GM12872 (cell line): ENCODE results near the gene ANKDD1B.

ENCODE experiments used
- TF ChIP-seq, protein P1 (sequence below): IDR thresholded peaks from 3 replicates; pipeline ENCODE4 v1.5.1; 2011; ENCODE audit warnings: low read depth, mild to moderate bottlenecking, low read length, moderate library complexity; ENCODE audit not compliant: insufficient read depth

The ANKDD1B gene

GRCh38 chr5:75706016-75706415, 94.8 kb downstream of the ANKDD1B start:
- TF ChIP-seq, protein P1, sequence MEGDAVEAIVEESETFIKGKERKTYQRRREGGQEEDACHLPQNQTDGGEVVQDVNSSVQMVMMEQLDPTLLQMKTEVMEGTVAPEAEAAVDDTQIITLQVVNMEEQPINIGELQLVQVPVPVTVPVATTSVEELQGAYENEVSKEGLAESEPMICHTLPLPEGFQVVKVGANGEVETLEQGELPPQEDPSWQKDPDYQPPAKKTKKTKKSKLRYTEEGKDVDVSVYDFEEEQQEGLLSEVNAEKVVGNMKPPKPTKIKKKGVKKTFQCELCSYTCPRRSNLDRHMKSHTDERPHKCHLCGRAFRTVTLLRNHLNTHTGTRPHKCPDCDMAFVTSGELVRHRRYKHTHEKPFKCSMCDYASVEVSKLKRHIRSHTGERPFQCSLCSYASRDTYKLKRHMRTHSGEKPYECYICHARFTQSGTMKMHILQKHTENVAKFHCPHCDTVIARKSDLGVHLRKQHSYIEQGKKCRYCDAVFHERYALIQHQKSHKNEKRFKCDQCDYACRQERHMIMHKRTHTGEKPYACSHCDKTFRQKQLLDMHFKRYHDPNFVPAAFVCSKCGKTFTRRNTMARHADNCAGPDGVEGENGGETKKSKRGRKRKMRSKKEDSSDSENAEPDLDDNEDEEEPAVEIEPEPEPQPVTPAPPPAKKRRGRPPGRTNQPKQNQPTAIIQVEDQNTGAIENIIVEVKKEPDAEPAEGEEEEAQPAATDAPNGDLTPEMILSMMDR = no peak

DNA sequence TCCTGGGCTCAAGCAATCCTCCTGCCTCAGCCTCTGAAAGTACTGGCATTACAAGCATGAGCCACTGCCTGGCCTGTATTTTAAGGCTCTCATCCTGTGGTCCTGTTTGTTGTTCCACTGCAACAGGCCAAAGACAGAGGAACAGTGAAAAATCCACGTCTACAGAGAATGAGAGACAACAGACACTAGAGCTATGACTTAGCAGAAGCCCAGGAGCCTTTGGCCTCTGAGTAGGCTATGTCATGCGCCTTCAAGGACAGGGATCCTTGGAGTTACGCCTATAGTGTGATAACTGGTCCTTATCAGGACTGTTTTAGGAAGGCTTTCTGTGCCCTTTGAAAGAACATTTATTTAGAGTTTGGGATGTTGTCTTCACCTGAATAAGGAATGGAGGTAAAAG, 95.5 kb downstream of the ANKDD1B start:
- TF ChIP-seq, protein P1 = no peak

DNA sequence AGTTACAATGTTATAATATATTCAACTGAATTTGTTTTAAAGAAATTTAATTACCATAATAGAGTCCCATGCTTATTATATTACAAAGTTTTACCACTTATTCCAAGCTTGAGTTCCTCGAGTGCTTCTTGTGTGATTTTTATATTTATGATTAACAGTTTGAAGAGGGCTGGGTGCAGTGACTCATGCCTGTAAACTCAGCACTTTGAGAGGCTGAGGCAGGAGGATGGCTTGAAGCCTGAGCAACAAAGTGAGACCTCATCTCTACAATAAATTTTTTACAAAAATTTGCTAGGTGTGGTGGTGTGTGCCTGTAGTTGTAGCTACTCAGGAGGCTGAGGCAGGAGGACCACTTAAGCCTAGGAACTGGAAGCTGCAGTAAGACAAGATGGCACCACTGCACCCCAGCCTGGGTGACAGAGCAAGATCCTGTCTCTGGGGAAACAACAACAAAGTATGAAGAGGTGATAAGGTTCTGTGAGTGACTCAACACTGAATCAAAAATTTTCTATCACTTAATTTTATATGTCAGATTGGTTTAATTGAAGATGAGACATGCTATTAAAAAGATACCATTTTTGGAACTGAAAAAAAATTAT, 96.8 kb downstream of the ANKDD1B start:
- TF ChIP-seq, protein P1 = no peak

DNA sequence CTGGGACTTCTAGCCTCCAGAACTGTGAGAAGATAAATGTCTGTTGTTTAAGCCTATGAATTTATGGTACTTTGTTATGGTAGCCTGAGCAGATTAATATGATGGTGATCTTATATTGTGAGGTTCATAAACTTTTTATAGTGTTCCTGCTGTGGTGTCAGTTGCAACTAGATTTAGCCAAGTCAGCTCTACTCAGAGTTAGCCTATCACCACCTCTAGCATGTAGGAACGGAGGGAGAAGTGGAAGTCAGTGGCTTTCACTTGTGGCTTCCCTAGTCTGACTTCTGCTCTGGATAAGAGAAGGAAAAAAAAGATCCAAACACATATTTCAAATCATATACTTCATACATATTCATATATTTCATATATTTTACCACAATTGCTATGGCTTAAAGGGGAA, 99.4 kb downstream of the ANKDD1B start:
- TF ChIP-seq, protein P1 = no peak

GRCh38 chr5:75711151-75711550, 99.9 kb downstream of the ANKDD1B start:
- TF ChIP-seq, protein P1 = no peak

GRCh38 chr5:75712091-75712490, 100.8 kb downstream of the ANKDD1B start:
- TF ChIP-seq, protein P1 = no peak

- TF ChIP-seq, protein P1 = no peak
These were observed 105.4 kb downstream of the ANKDD1B start for GRCh38 chr5:75716715-75717081.
